GM21381 (cell line): ENCODE results near the gene RAPGEF2.
"Not testable (repeated sequence)": the region's sequence is repeated elsewhere in the genome, so short reads cannot be mapped to it uniquely, and the experiment has no call there.

Experiments used
- ATAC-seq: cut with Tn5 transposase; IDR thresholded peaks from one replicate; pipeline ENCODE4 v1.9.1; 2021; ENCODE audit warnings: mild to moderate bottlenecking, moderate library complexity; ENCODE audit not compliant: unreplicated experiment

RAPGEF2 gene

GRCh38 chr4:159298502-159298901 lies 195.6 kb downstream of the RAPGEF2 start:
- peak; percentile 82 for ATAC-seq

- no peak for ATAC-seq
These were observed 200.6 kb downstream of the RAPGEF2 start for GRCh38 chr4:159303435-159303834.

GRCh38 chr4:159305129-159305528 lies 202.2 kb downstream of the RAPGEF2 start:
- ATAC-seq = no peak

- ATAC-seq = no peak
These were observed 205.1 kb downstream of the RAPGEF2 start for GRCh38 chr4:159307929-159308328.

GRCh38 chr4:159308566-159309340 lies 205.9 kb downstream of the RAPGEF2 start:
- no peak for ATAC-seq

- no peak for ATAC-seq
These were observed 209.4 kb downstream of the RAPGEF2 start for GRCh38 chr4:159312236-159312635.

GRCh38 chr4:159315879-159316278 lies 213.0 kb downstream of the RAPGEF2 start:
- ATAC-seq = not testable (repeated sequence)

- no peak for ATAC-seq
These were observed 214.3 kb downstream of the RAPGEF2 start for GRCh38 chr4:159317203-159317602.

- ATAC-seq = no peak
These were observed 216.1 kb downstream of the RAPGEF2 start for GRCh38 chr4:159319027-159319426.

- no peak for ATAC-seq
These were observed 223.6 kb downstream of the RAPGEF2 start for GRCh38 chr4:159326480-159326879.

- no peak for ATAC-seq
These were observed 225.9 kb downstream of the RAPGEF2 start for GRCh38 chr4:159328766-159329165.

GRCh38 chr4:159334461-159334860 lies 231.6 kb downstream of the RAPGEF2 start:
- ATAC-seq = no peak

- no peak for ATAC-seq
These were observed 234.2 kb downstream of the RAPGEF2 start for GRCh38 chr4:159337041-159337440.

- ATAC-seq = no peak
These were observed 238.6 kb downstream of the RAPGEF2 start for GRCh38 chr4:159341522-159341921.

GRCh38 chr4:159342374-159342773 lies 239.5 kb downstream of the RAPGEF2 start:
- no peak for ATAC-seq

- no peak for ATAC-seq
These were observed 240.2 kb downstream of the RAPGEF2 start for GRCh38 chr4:159343116-159343515.

GRCh38 chr4:159344877-159345276 lies 242.0 kb downstream of the RAPGEF2 start:
- ATAC-seq = no peak

- no peak for ATAC-seq
These were observed 243.8 kb downstream of the RAPGEF2 start for GRCh38 chr4:159346681-159347080.

- no peak for ATAC-seq
These were observed 244.9 kb downstream of the RAPGEF2 start for GRCh38 chr4:159347813-159348212.

GRCh38 chr4:159349332-159349731 lies 246.5 kb downstream of the RAPGEF2 start:
- no peak for ATAC-seq

- ATAC-seq = no peak
These were observed 249.7 kb downstream of the RAPGEF2 start for GRCh38 chr4:159352609-159353008.

GRCh38 chr4:159353422-159354116 lies 250.7 kb downstream of the RAPGEF2 start:
- ATAC-seq = no peak
